ENCODE measurements around the gene FMNL2.
"Not testable (repeated sequence)": the region's sequence is repeated elsewhere in the genome, so short reads cannot be mapped to it uniquely, and the experiment has no call there.

The FMNL2 gene

GRCh38 chr2:152453129-152453911 lies 118.3 kb downstream of the FMNL2 start:
- DNase-seq, result no peak

DNA sequence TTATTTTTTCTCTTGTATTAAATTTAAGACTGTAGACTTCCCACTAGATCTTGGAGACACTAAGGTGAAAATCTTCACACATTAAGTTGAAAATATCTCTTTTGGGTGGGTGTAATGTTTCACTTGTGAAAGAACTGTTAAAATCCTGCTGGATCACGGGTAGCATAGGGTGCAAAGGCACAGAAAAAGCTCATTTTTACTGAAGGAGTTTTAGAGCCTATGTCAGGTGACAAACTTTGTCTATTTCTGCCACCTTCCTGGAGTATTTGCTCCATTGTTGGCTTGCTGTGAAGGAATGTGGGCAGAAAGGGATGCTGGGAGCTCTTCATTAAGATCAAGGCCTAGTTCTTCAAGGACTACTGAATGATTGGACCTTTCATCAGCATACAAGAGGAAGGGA lies 119.4 kb downstream of the FMNL2 start:
- no peak for DNase-seq

- DNase-seq, result no peak
Observed at GRCh38 chr2:152454960-152455359, 120.0 kb downstream of the FMNL2 start.

DNA sequence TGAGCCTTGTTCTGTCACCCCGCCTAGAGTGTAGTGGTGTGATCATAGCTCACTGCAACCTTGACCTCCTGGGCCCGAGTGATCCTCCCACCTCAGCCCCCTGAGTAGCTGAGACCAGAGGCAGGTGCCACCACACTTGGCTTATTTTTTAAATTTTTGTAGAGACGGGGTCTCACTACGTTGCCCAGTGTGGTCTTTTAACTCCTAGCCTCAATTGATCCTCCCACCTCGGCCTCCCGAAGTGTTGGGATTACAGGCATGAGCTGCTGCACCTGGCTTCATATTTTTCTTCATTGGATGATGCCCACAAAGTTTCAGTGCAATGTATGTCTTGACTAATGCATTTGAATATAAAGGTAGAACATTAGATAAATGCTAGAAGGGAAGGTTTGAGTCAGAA lies 120.8 kb downstream of the FMNL2 start:
- no peak for DNase-seq

DNA sequence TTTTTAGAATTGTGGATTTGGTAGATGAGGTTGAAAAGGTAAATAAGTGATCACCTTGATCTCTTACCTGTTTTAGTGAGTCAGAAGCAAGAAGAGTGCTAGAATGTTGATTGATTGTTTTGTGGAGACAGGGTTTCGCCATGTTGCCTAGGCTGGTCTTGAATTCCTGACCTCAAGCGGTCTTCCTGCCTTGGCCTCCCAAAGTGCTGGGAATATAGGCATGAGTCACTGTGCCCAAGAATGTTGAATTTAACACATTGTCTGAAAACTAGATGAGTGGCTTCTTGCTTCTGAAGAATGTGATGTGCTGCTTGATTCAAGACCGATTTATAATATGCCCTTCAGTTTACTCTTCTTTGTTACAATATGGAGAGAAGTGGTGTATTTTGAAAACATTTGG lies 121.3 kb downstream of the FMNL2 start:
- no peak for DNase-seq

DNA sequence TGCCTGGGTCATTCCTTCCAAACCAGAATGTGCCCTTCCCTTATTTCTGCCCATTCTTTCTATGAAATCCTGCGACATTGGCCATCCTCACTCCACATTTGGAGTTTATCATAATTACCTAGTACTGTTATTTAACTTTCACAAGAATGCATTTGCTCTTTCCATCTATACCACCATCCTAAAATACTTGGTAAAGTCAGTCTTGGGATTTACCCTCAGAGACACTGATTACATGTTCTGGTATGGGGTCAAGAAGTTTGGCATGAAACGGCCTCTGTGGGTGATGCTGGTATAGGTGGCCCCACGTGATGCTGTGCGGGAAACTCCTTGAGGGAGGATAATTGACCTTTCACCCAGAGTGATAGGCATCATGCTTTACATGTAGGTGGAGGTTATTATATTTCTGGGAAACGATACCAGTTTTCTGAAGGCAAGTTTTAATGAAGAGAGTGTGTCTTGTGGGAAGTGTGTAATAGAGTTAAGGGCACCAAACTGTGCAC lies 123.5 kb downstream of the FMNL2 start:
- no peak for DNase-seq

DNA sequence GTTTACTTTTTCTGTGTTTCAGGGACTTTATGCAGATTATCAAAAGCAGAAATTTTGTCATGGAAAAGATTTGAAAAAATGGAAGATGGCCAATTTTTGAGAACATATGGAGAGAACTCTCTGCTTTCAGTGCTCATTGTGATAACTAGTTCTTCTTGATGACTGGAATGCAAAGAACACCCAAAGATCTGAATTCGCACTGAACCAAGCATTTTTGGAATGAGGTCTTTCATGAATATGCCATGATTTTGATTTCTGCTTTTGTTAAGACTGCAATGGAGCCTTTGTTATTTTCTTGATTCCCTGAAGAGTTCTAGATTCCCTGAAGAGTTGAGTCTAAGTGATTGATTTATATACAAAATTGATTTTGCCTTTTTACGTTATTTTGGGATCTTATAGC lies 124.1 kb downstream of the FMNL2 start:
- no peak for DNase-seq

DNA sequence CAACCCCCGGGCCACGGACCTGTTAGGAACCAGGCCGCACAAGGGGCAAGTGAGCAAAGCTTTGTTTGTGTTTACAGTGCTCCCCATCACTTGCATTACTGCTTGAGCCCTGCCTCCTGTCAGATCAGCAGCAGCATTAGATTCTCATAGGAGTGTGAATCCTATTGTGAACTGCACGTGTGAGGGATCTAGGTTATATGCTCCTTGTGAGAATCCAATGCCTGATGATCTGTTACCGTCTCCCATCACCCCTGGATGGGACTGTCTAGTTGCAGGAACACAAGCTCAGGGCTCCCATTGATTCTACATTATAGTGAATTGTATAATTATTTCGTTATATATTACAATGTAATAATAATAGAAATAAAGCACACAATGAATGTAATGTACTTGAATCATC lies 125.6 kb downstream of the FMNL2 start:
- no peak for DNase-seq

GRCh38 chr2:152462120-152462519 lies 127.1 kb downstream of the FMNL2 start:
- DNase-seq, result no peak

DNA sequence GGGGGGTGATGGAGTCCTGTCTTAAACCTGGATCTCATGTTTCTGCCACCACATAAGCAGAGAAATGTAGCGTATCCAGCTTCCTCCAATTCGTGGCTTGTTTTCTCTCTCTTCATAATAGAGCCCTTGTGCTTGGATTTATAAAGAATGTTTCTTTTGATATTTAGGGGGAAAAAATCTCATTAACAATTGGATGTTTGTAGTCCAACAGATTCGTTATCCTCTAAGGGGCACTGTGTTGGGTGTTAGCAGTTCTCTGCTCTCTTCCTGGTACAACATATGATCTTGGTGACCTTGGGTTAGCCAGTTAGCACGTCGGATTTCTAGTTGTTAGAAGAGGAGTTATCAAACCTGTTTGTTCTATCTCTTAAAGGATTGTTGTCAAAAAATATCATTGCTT lies 127.8 kb downstream of the FMNL2 start:
- DNase-seq, result no peak

DNA sequence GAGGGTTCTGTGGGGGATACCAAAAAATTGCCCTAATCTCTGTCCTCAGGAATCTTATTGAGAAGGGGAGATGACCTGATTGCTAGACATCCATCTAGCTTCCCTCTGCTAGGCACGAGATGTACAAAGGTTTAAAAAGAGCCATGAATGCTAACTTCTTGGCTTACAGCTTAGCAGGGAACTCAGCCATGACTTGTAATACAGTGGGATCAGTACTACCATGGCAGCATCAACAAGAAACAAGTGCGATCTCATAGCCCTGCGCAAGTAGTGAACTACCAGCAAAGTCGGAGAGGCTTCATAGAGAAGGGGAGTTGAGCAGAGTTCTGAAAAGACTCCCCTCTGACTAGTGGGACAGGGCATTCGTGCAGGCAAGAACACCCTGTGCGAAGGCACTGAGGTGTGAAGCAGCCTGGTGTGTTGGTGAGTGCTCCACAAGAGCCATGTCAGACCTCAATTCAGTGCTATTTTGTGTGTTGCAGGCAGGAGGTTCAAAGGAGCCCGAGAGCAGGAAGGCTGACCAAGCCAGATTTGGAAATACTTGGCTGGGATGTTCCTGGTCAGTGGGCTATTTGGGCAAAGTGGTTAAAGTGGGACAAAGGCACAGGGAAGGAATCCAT lies 130.0 kb downstream of the FMNL2 start:
- DNase-seq, result no peak

GRCh38 chr2:152465541-152465940 lies 130.6 kb downstream of the FMNL2 start:
- no peak for DNase-seq

- no peak for DNase-seq
Observed at GRCh38 chr2:152466041-152466440, 131.1 kb downstream of the FMNL2 start.

DNA sequence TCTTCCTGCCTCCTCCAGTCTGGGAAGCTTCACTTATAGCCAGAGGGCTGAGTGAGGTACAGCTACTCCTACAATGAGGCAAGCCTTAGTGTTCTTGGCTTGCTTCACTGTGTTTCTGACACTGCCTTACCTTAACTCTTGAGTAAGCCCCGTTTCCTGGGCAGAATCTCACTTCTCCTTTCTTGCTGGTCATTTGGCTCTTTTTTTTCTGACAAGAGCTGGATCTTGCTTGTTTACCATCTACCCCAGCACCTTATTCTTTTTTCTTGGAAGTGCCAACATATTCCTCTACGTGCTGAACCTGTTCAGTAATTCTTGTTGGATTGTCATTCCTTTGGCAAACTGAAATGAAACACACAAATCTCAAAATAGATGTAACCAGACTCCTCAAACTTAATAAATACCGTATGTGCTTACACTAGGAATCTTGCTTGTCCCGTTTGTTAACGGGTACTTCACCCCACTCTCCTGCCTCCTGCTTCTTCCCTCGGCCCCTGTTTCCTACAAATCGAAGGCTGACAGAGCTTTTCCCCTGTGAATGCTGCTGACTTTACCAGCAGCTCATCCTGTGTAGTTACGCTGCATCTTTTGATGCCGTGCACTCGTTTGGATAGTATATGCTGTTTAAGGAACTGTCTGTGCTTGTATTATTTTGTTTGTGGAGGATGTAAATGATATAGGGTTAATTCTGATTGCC lies 132.2 kb downstream of the FMNL2 start:
- DNase-seq, result no peak

- no peak for DNase-seq
Observed at GRCh38 chr2:152467677-152468410, 132.9 kb downstream of the FMNL2 start.

GRCh38 chr2:152468899-152469692 lies 134.1 kb downstream of the FMNL2 start:
- no peak for DNase-seq

DNA sequence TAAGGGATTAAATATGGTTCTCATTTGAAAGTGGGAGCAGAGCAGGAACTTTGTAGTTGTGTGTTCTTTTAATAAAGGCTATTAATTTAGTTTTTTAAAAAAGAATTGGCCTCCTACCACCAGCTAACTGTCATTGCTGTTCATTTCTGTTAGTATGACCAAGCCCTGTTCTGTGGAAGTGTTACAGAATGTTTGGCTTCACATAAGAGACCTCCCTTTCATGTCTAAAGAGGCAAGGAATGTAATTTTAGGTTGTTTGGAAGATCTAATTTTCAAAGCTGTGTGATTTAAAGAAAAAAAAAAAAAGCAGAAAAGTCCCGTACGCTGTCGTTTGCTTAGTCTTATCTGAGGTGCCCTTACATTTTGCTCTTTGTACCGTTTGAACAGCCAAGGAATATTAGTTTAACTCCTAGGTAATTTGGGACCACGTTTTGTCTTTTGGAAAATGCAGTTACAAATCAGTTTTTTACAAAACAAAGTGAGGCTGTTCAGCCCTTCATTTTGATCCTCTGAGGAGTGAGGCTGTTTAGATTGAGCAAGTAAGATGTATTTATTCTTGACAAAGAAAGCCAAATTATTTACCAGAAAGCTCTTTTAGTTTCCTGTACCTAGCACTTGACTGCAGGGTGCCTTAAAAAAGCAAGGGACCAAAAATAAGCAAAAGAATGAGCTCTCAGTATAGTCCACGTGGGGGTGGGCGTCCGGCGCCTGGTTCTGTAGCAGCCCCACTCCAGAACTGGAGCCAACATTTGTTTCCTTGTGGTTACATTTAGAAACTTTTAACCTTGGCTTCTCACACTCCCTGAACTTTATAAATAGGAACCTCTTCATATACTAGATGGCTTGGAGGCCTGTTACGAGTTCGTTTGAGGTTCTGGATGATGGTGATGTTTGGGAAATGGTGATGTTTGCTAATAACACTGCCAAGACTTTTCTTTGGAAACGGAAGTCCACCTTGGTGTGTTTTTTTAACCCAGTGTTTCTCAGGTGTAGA lies 136.2 kb downstream of the FMNL2 start:
- DNase-seq, result no peak

DNA sequence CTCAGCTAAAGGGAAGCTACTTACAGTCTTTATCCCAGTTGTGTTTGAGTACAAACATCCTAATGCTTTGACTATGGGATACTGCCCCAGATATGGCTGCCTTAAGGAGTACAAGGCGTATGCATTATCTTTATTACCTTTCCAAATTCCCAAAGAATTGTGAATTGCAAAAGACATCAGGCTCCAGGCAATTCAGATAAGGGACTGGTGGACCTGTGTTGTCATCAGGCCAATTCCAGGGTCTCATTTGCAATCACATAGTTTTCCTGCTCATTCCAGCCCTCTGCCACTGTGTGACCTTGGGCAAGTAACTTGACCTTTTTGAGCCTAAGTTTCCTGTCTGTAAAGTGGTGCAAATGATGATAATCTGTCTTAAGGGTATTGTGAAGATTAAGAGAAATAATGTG lies 137.5 kb downstream of the FMNL2 start:
- DNase-seq, result no peak

- no peak for DNase-seq
Observed at GRCh38 chr2:152473151-152473857, 138.3 kb downstream of the FMNL2 start.

GRCh38 chr2:152474523-152474922 lies 139.5 kb downstream of the FMNL2 start:
- DNase-seq, result not testable (repeated sequence)

Measured in activated T-cell treated with anti-CD3 and anti-CD28 coated beads, Interleukin-2, amount 50 U/mL, for 1 hour (primary cell).